Bronchus fibroblast of lung (primary cell): ENCODE measurements around the gene HLA-DRB1. TPM values are rescaled to one million over a fixed set of nuclear protein-coding genes. Genes with fewer than 3 reads are reported as not detected.

Source experiments
- total RNA-seq: library from RNA; depleted of rRNA; stranded (reverse); fragments of >200 nt; gene quantifications from 2 replicates; pipeline ENCODE4 v1.2.3, GENCODE V29; 2015

Gene HLA-DRB1
- total RNA-seq, result not detected in 2 replicates

DNA sequence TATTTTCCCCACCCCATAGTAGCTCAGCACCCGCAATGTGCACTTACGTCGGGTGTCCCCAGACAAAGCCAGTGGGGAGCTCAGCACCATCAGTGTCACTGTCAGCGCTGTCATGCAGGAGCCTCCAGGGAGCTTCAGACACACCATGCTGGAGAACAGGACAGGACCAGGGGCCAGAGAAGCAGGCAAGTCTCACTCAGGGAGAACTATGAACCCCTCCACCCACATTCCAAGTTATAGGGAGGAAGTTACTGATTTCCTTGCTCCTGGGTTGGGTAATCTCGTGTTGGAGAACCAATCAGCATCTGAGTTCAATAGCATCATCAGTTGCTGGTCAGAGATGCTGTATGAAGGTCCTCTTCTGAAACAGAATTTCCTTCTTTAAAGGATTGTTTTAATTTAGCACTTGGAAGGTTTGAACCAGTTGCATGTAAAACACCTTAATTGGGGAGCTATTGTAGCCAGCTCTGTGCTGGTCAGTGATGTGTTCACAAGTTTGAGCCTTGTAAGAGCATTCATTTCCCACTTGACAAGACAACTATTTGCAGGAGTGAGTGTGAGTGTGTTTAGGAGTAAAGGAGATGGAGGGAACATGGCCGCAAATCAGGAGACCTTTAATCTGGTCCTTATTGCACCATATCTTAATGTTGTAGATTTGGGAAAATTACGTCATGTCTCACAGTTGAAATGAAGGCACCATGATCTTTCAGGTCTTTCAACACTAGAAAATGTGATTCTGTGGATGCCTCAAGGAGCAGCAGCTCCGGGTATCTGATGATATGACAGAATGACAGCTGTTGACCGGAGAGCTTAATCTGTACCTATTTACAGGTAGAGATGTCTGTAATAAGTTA, at the start of gene HLA-DRB1:
Gene HLA-DRB1 (minus strand): TSS at position 253 of the 854 bp plus-strand sequence. CDS start 106 bp downstream, at position 147.

DNA sequence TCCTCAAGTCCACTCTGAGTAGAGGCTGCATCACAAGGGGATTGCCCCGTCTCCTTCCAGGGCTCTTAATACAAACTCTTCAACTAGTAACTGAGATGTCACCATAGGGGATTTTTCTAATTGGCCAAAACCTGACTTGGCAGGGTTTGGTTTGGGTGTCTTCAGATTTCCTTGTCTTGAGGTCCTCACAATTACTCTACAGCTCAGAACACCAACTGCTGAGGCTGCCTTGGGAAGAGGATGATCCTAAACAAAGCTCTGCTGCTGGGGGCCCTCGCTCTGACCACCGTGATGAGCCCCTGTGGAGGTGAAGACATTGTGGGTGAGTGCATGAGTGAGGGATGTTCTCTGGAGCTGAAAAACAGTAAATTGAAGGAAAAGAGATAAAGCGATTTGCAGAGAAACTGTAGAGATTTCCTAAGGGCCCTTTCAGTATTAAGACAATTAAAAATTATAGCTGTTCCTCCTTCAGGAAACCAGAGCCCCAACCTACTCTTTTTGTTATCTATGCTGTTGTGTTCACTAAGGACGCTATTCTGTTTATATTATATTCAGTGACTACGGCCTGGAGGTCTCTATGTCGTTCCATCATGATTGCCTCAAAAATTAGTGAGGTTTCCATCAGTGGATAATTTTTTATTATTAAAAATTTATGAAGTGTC, 47.7 kb upstream of the HLA-DRB1 start, which contains the start of gene HLA-DQA1:
Gene HLA-DQA1 (plus strand): TSS at position 188 of the 662 bp plus-strand sequence. CDS start 53 bp downstream, at position 241.

GRCh38 chr6:32529697-32530430, 59.8 kb downstream of the HLA-DRB1 start, which contains the start of gene HLA-DRB5:
Gene HLA-DRB5, minus strand, starts transcription at chr6:32530287. Its CDS starts 63 bp downstream, at chr6:32530224.

Other genes with a start within 250 kb of the HLA-DRB1 start
- not detected in 2 replicates for gene TSBP1, start 217.9 kb downstream of the HLA-DRB1 start, total RNA-seq
- not detected in 2 replicates for gene BTNL2, start 182.7 kb downstream of the HLA-DRB1 start, total RNA-seq
- gene HLA-DRA, start 150.0 kb downstream of the HLA-DRB1 start, total RNA-seq, result not detected in 2 replicates
- not detected in 2 replicates for gene HLA-DRB5, start 59.6 kb downstream of the HLA-DRB1 start, total RNA-seq
- gene HLA-DQA1, start 47.6 kb upstream of the HLA-DRB1 start, total RNA-seq, result not detected in 2 replicates
- not detected in 2 replicates for gene HLA-DQB1, start 76.8 kb upstream of the HLA-DRB1 start, total RNA-seq
- gene HLA-DQA2, start 151.5 kb upstream of the HLA-DRB1 start, total RNA-seq, result not detected in 2 replicates
- gene HLA-DQB2, start 173.7 kb upstream of the HLA-DRB1 start, total RNA-seq, result not detected in 2 replicates
- gene HLA-DOB, start 227.2 kb upstream of the HLA-DRB1 start, total RNA-seq, result 0.30 and 0.84 TPM in 2 replicates
- 5.4 and 7.2 TPM in 2 replicates for gene TAP2, start 248.9 kb upstream of the HLA-DRB1 start, total RNA-seq